Fibroblast of peridontal ligament (primary cell): Measurements from ENCODE around the gene WNT1.

Experiments
- DNase-seq: peaks from one replicate; pipeline ENCODE4 v3.0.0-alpha.2; 2010; ENCODE audit errors: extremely low read depth

Gene WNT1

GRCh38 chr12:49028666-49029275 lies 50.6 kb downstream of the WNT1 start:
- no peak for DNase-seq

DNA sequence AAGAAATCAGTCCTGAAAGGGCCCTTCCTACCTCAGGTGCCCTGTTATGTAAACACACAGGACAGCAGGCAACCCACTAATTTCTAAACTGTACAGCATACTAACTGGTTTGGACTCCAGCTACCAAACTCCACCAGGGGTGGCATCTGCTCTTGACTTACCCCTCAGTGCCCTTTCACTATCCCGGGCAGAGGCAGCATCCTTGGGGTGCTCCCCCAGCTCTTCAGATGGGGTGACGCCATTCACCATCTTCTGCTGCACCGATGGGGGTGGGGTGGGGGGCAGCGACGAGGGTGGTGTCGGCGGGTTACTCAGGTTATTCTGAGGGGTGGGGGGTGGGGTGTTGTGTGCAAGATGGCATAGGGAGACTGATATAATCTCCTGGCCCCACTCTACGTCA lies 52.0 kb downstream of the WNT1 start:
- no peak for DNase-seq

- no peak for DNase-seq
These were observed 52.8 kb downstream of the WNT1 start for GRCh38 chr12:49030714-49031572.

DNA sequence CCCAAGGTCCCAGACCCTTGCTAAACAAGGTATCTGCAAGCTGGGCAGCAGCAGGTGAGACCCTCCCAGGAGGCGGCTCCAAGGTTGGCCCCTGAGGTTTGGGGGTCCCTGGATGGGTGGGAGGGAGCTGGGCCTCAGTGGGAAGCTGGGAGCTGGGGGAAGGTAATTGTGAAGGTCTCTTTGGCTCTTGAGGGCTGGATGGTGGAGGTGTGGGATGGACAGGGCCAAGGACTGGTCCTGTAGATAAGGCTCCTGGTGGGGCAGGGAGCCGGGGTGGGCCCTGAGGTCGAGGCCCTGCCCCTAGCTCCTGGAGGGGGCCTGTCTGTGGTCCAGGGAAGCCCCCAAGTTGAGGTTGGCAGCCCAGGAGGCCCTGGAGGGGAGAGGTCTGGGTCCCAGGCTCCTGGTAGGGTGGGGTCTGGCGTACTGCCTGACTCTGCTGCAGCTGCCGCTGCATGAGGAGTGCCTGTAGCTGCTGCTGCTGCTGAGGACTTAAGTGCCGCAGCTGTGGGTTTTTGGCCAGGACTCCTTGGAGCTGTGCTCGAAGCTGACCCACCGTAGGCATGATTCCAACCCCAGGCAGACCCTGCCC lies 53.5 kb downstream of the WNT1 start:
- no peak for DNase-seq
